WTC11 (cell line): ENCODE measurements around the gene RPP14. TPM values are rescaled to one million over a fixed set of nuclear protein-coding genes. Genes with fewer than 3 reads are reported as not detected.

Experiments used
- ATAC-seq: fragments of 200-7000 bp; cut with Tn5 transposase; 2 replicates; pipeline ENCODE4 v1.10.0; 2021; ENCODE audit warnings: mild to moderate bottlenecking, moderate library complexity
- CTCF ChIA-PET: fragments of 300-600 bp; sonication (Branson Sonifier 250); formaldehyde crosslinking; loops from one replicate; lab custom pipeline; 2021; ENCODE audit warnings: antibody characterized with exemption; lab: Charles Lee
- POLR2A ChIA-PET: fragments of 350-600 bp; sonication (Branson Sonifier 250); formaldehyde crosslinking; loops from one replicate; lab custom pipeline; 2021; ENCODE audit warnings: antibody characterized with exemption; lab: Charles Lee
- DNase-seq: peaks from one replicate; pipeline ENCODE4 v3.0.0; 2021; ENCODE audit warnings: low spot score
- H3K27ac Mint-ChIP-seq: 2 replicates; pipeline ENCODE4 v1.8.0; 2021; ENCODE audit warnings: mixed read lengths
- H3K27me3 Mint-ChIP-seq: 2 replicates; pipeline ENCODE4 v1.8.0; 2021; ENCODE audit warnings: low read depth, mild to moderate bottlenecking, moderate library complexity, mixed read lengths
- H3K36me3 Mint-ChIP-seq: 2 replicates; pipeline ENCODE4 v1.8.0; 2021; ENCODE audit warnings: mixed read lengths
- H3K4me1 Mint-ChIP-seq: 2 replicates; pipeline ENCODE4 v1.8.0; 2022; ENCODE audit warnings: mixed read lengths
- H3K4me3 Mint-ChIP-seq: 2 replicates; pipeline ENCODE4 v1.8.0; 2021; ENCODE audit warnings: mild to moderate bottlenecking, moderate library complexity, mixed read lengths
- H3K9me3 Mint-ChIP-seq: 2 replicates; pipeline ENCODE4 v1.8.0; 2021; ENCODE audit warnings: mixed read lengths
- ATF1 ChIP-seq: sonication (generic); formaldehyde crosslinking; IDR thresholded peaks from 2 replicates; pipeline ENCODE4 v1.8.1; 2023; ENCODE audit warnings: mild to moderate bottlenecking, moderate library complexity, missing genetic modification reagents
- CREM ChIP-seq: sonication (generic); formaldehyde crosslinking; IDR thresholded peaks from 2 replicates; pipeline ENCODE4 v1.8.1; 2022; ENCODE audit warnings: mild to moderate bottlenecking, missing genetic modification reagents, moderate library complexity
- ESRRA ChIP-seq: sonication (generic); formaldehyde crosslinking; IDR thresholded peaks from 2 replicates; pipeline ENCODE4 v1.8.1; 2022; ENCODE audit warnings: mild to moderate bottlenecking, missing genetic modification reagents, borderline replicate concordance
- ETV6 ChIP-seq: sonication (generic); formaldehyde crosslinking; IDR thresholded peaks from 2 replicates; pipeline ENCODE4 v1.8.1; 2022; ENCODE audit warnings: mild to moderate bottlenecking, missing genetic modification reagents
- GTF2I ChIP-seq: fragments of 250-450 bp; sonication (Bioruptor Pico); conservative IDR thresholded peaks from 2 replicates; pipeline ENCODE4 v1.4.0; 2021; ENCODE audit warnings: mild to moderate bottlenecking
- IRF2 ChIP-seq: sonication (generic); formaldehyde crosslinking; IDR thresholded peaks from 2 replicates; pipeline ENCODE4 v1.8.0; 2022; ENCODE audit warnings: low read depth, missing genetic modification reagents, borderline replicate concordance
- KAT7 ChIP-seq: sonication (generic); formaldehyde crosslinking; IDR thresholded peaks from 2 replicates; pipeline ENCODE4 v1.8.1; 2023; ENCODE audit warnings: missing genetic modification reagents, mild to moderate bottlenecking, borderline replicate concordance
- MXD4 ChIP-seq: fragments of 250-450 bp; sonication (Bioruptor Pico); IDR thresholded peaks from 2 replicates; pipeline ENCODE4 v1.8.0; 2021; ENCODE audit warnings: mild to moderate bottlenecking, moderate library complexity, borderline replicate concordance
- NFATC4 ChIP-seq: fragments of 250-450 bp; sonication (Bioruptor Pico); IDR thresholded peaks from 2 replicates; pipeline ENCODE4 v1.9.0; 2021; ENCODE audit warnings: mild to moderate bottlenecking
- SOX15 ChIP-seq: fragments of 250-450 bp; sonication (Bioruptor Pico); IDR thresholded peaks from 2 replicates; pipeline ENCODE4 v1.9.0; 2021; ENCODE audit warnings: mild to moderate bottlenecking
- TCF7 ChIP-seq: sonication (generic); formaldehyde crosslinking; IDR thresholded peaks from 2 replicates; pipeline ENCODE4 v1.8.0; 2022; ENCODE audit warnings: mild to moderate bottlenecking, low read depth, missing genetic modification reagents, moderate library complexity
- ZBTB21 ChIP-seq: sonication (generic); formaldehyde crosslinking; IDR thresholded peaks from 2 replicates; pipeline ENCODE4 v1.8.1; 2023; ENCODE audit warnings: mild to moderate bottlenecking, missing genetic modification reagents, borderline replicate concordance
- total RNA-seq: library from RNA; stranded (reverse); gene quantifications from 3 replicates; pipeline ENCODE4 v1.2.3, GENCODE V29; 2021
- TF ChIP-seq, protein P1 (sequence below): sonication (generic); formaldehyde crosslinking; IDR thresholded peaks from 2 replicates; pipeline ENCODE4 v1.8.0; 2023; ENCODE audit warnings: missing genetic modification reagents, mild to moderate bottlenecking, borderline replicate concordance
- TF ChIP-seq, protein P2 (sequence below): sonication (generic); formaldehyde crosslinking; IDR thresholded peaks from 2 replicates; pipeline ENCODE4 v1.8.1; 2022; ENCODE audit warnings: low read depth, missing genetic modification reagents, borderline replicate concordance
- TF ChIP-seq, protein P3 (sequence below): sonication (generic); formaldehyde crosslinking; IDR thresholded peaks from 2 replicates; pipeline ENCODE4 v1.8.1; 2023; ENCODE audit warnings: mild to moderate bottlenecking, moderate library complexity, missing genetic modification reagents
- TF ChIP-seq, protein P4 (sequence below): fragments of 250-450 bp; sonication (Bioruptor Pico); IDR thresholded peaks from 2 replicates; pipeline ENCODE4 v1.9.0; 2021; ENCODE audit warnings: mild to moderate bottlenecking
- TF ChIP-seq, protein P5 (sequence below): sonication (generic); formaldehyde crosslinking; IDR thresholded peaks from 2 replicates; pipeline ENCODE4 v1.8.0; 2022; ENCODE audit warnings: mild to moderate bottlenecking, missing genetic modification reagents
- TF ChIP-seq, protein P6 (sequence below): sonication (generic); formaldehyde crosslinking; IDR thresholded peaks from 2 replicates; pipeline ENCODE4 v1.8.0; 2023; ENCODE audit warnings: mild to moderate bottlenecking, missing genetic modification reagents
- TF ChIP-seq, protein P7 (sequence below): sonication (generic); formaldehyde crosslinking; IDR thresholded peaks from 2 replicates; pipeline ENCODE4 v1.8.0; 2022; ENCODE audit warnings: mild to moderate bottlenecking, missing genetic modification reagents

Gene RPP14
- total RNA-seq, 1 experiment from 2014 or later, result 17.9 TPM

DNA sequence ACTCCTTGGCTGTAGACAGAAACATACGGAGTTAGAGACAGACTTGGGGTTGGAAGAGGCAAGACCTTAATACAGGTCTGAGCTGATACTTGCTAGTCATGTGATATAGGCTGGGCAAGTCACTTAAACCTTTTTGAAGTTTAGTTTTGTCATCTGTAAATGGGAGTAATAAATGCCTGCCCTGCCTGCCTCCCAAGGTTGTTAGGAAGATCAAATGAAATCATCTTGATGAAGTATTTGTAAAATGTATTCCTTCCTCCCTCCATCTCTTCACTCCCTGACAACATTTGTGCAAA, 29.6 kb downstream of the RPP14 start (continued):
- TF ChIP-seq, protein P1, sequence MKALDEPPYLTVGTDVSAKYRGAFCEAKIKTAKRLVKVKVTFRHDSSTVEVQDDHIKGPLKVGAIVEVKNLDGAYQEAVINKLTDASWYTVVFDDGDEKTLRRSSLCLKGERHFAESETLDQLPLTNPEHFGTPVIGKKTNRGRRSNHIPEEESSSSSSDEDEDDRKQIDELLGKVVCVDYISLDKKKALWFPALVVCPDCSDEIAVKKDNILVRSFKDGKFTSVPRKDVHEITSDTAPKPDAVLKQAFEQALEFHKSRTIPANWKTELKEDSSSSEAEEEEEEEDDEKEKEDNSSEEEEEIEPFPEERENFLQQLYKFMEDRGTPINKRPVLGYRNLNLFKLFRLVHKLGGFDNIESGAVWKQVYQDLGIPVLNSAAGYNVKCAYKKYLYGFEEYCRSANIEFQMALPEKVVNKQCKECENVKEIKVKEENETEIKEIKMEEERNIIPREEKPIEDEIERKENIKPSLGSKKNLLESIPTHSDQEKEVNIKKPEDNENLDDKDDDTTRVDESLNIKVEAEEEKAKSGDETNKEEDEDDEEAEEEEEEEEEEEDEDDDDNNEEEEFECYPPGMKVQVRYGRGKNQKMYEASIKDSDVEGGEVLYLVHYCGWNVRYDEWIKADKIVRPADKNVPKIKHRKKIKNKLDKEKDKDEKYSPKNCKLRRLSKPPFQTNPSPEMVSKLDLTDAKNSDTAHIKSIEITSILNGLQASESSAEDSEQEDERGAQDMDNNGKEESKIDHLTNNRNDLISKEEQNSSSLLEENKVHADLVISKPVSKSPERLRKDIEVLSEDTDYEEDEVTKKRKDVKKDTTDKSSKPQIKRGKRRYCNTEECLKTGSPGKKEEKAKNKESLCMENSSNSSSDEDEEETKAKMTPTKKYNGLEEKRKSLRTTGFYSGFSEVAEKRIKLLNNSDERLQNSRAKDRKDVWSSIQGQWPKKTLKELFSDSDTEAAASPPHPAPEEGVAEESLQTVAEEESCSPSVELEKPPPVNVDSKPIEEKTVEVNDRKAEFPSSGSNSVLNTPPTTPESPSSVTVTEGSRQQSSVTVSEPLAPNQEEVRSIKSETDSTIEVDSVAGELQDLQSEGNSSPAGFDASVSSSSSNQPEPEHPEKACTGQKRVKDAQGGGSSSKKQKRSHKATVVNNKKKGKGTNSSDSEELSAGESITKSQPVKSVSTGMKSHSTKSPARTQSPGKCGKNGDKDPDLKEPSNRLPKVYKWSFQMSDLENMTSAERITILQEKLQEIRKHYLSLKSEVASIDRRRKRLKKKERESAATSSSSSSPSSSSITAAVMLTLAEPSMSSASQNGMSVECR (CRISPR knock-in tag), result no peak
- TF ChIP-seq ATF1 (CRISPR knock-in tag) (no peak), CREM (no peak), KAT7 (CRISPR knock-in tag) (no peak), NFATC4 (CRISPR knock-in tag) (no peak), MXD4 (CRISPR knock-in tag) (no peak), ZBTB21 (no peak)
- TF ChIP-seq, protein P2, sequence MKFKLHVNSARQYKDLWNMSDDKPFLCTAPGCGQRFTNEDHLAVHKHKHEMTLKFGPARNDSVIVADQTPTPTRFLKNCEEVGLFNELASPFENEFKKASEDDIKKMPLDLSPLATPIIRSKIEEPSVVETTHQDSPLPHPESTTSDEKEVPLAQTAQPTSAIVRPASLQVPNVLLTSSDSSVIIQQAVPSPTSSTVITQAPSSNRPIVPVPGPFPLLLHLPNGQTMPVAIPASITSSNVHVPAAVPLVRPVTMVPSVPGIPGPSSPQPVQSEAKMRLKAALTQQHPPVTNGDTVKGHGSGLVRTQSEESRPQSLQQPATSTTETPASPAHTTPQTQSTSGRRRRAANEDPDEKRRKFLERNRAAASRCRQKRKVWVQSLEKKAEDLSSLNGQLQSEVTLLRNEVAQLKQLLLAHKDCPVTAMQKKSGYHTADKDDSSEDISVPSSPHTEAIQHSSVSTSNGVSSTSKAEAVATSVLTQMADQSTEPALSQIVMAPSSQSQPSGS (CRISPR knock-in tag), result no peak
- TF ChIP-seq, protein P3, sequence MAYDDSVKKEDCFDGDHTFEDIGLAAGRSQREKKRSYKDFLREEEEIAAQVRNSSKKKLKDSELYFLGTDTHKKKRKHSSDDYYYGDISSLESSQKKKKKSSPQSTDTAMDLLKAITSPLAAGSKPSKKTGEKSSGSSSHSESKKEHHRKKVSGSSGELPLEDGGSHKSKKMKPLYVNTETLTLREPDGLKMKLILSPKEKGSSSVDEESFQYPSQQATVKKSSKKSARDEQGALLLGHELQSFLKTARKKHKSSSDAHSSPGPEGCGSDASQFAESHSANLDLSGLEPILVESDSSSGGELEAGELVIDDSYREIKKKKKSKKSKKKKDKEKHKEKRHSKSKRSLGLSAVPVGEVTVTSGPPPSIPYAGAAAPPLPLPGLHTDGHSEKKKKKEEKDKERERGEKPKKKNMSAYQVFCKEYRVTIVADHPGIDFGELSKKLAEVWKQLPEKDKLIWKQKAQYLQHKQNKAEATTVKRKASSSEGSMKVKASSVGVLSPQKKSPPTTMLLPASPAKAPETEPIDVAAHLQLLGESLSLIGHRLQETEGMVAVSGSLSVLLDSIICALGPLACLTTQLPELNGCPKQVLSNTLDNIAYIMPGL (CRISPR knock-in tag), result no peak
- TF ChIP-seq, all 79 proteins: peak for 0

DNA sequence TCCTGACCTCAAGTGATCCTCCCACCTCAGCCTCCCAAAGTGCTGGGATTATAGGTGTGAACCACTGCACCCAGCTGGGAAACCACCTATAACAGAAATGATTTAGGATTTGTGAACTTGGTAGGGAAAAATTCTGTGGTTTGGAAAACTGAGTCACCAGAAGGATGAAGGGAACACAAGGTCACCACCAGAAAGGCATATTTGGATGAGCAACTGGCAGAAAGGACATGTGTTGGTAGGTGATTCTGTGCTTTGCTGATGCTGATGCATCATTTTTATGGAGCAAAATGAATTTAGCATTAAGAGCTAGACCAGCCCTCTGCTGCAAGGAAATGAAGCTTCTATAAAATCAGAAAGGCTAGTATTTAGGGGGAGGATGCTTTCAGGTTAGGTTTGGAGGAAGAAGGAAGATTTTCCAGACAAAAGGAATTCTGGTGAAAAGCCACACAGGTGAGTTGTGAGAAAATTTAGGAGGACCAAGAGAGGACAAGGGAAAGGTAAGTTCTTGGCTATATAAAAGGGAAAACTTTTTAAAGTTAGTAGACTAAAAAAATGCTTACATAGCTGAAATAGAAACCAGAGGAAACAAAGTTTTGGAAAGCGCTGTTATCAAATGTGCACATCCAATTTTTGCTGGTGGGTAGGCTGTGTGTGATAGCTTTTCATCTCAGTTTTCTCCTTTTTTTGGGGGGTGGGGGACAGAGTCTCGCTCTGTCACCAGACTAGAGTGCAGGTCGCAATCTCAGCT, 30.3 kb downstream of the RPP14 start:
- DNase-seq (no peak), ATAC-seq (no peak)
- Mint-ChIP-seq H3K27me3 (peaks cover 23% of the 10 kb centered on the region), H3K27ac (no peak overlapping the region), H3K36me3 (no peaks in the 10 kb centered on the region), H3K4me1 (peaks cover 24% of the 10 kb centered on the region), H3K9me3 (no peaks in the 10 kb centered on the region), H3K4me3 (no peak overlapping the region)
- ChIA-PET POLR2A (no interaction called here), CTCF (interaction anchor here (1.4 to 1.6 kb wide), 3 partner anchors 30 to 159 kb away, joined by 3 to 6 read pairs (median 6); partner anchors contain the start of genes HTD2, KCTD6 and RPP14)
- TF ChIP-seq, protein P4, sequence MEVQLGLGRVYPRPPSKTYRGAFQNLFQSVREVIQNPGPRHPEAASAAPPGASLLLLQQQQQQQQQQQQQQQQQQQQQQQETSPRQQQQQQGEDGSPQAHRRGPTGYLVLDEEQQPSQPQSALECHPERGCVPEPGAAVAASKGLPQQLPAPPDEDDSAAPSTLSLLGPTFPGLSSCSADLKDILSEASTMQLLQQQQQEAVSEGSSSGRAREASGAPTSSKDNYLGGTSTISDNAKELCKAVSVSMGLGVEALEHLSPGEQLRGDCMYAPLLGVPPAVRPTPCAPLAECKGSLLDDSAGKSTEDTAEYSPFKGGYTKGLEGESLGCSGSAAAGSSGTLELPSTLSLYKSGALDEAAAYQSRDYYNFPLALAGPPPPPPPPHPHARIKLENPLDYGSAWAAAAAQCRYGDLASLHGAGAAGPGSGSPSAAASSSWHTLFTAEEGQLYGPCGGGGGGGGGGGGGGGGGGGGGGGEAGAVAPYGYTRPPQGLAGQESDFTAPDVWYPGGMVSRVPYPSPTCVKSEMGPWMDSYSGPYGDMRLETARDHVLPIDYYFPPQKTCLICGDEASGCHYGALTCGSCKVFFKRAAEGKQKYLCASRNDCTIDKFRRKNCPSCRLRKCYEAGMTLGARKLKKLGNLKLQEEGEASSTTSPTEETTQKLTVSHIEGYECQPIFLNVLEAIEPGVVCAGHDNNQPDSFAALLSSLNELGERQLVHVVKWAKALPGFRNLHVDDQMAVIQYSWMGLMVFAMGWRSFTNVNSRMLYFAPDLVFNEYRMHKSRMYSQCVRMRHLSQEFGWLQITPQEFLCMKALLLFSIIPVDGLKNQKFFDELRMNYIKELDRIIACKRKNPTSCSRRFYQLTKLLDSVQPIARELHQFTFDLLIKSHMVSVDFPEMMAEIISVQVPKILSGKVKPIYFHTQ (CRISPR knock-in tag), result no peak
- TF ChIP-seq TCF7 (CRISPR knock-in tag) (no peak), SOX15 (CRISPR knock-in tag) (no peak), IRF2 (CRISPR knock-in tag) (no peak), ESRRA (no peak), ETV6 (CRISPR knock-in tag) (no peak), GTF2I (CRISPR knock-in tag) (no peak)
- TF ChIP-seq, protein P5, sequence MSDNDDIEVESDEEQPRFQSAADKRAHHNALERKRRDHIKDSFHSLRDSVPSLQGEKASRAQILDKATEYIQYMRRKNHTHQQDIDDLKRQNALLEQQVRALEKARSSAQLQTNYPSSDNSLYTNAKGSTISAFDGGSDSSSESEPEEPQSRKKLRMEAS, result no peak
- TF ChIP-seq, protein P6, sequence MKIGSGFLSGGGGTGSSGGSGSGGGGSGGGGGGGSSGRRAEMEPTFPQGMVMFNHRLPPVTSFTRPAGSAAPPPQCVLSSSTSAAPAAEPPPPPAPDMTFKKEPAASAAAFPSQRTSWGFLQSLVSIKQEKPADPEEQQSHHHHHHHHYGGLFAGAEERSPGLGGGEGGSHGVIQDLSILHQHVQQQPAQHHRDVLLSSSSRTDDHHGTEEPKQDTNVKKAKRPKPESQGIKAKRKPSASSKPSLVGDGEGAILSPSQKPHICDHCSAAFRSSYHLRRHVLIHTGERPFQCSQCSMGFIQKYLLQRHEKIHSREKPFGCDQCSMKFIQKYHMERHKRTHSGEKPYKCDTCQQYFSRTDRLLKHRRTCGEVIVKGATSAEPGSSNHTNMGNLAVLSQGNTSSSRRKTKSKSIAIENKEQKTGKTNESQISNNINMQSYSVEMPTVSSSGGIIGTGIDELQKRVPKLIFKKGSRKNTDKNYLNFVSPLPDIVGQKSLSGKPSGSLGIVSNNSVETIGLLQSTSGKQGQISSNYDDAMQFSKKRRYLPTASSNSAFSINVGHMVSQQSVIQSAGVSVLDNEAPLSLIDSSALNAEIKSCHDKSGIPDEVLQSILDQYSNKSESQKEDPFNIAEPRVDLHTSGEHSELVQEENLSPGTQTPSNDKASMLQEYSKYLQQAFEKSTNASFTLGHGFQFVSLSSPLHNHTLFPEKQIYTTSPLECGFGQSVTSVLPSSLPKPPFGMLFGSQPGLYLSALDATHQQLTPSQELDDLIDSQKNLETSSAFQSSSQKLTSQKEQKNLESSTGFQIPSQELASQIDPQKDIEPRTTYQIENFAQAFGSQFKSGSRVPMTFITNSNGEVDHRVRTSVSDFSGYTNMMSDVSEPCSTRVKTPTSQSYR (CRISPR knock-in tag), result no peak
- TF ChIP-seq, protein P7, sequence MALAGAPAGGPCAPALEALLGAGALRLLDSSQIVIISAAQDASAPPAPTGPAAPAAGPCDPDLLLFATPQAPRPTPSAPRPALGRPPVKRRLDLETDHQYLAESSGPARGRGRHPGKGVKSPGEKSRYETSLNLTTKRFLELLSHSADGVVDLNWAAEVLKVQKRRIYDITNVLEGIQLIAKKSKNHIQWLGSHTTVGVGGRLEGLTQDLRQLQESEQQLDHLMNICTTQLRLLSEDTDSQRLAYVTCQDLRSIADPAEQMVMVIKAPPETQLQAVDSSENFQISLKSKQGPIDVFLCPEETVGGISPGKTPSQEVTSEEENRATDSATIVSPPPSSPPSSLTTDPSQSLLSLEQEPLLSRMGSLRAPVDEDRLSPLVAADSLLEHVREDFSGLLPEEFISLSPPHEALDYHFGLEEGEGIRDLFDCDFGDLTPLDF, result no peak
